Endometrial microvascular endothelial cells (primary cell): ENCODE measurements around the gene TMPO. TPM values are rescaled to one million over a fixed set of nuclear protein-coding genes. Genes with fewer than 3 reads are reported as not detected.

Experiments
- total RNA-seq: library from RNA; depleted of rRNA; stranded (reverse); fragments of >200 nt; gene quantifications from one replicate; pipeline ENCODE4 v1.2.3, GENCODE V29; 2015; ENCODE audit errors: inconsistent ontology term

TMPO gene
- total RNA-seq, 1 donor from 2014 or later = 117 TPM

Other genes starting within 250 kb of the TMPO start
- gene SLC25A3, start 78.1 kb downstream of the TMPO start, total RNA-seq = 1,053 TPM
- 39.9 TPM for gene IKBIP, start 129.2 kb downstream of the TMPO start, total RNA-seq
- gene APAF1, start 129.7 kb downstream of the TMPO start, total RNA-seq = 13.8 TPM